Measurements from ENCODE around the gene MPG.

Gene MPG

GRCh38 chr16:66309-67182 is 11.5 kb upstream of the MPG start:
- no peak for DNase-seq (ENCODE audit: low read depth in 4 of 4, low spot score in 1 of 4)

GRCh38 chr16:67183-67791 is 10.7 kb upstream of the MPG start:
- DNase-seq (ENCODE audit: low read depth in 4 of 4, low spot score in 1 of 4): no peak

GRCh38 chr16:67884-68789 is 9.9 kb upstream of the MPG start:
- DNase-seq (ENCODE audit: low read depth in 4 of 4, low spot score in 1 of 4): no peak

GRCh38 chr16:69181-69580 is 8.8 kb upstream of the MPG start:
- DNase-seq (ENCODE audit: low read depth in 4 of 4, low spot score in 1 of 4): no peak

- no peak for DNase-seq (ENCODE audit: low read depth in 4 of 4, low spot score in 1 of 4)
These were observed 6.8 kb upstream of the MPG start for GRCh38 chr16:71210-71539.

GRCh38 chr16:71540-72401 is 6.3 kb upstream of the MPG start:
- DNase-seq (ENCODE audit: low read depth in 4 of 4, low spot score in 1 of 4): no peak

GRCh38 chr16:72561-73548 is 5.2 kb upstream of the MPG start, which contains the start of gene RHBDF1:
Gene RHBDF1, minus strand, starts transcription at chr16:72631. Its CDS starts 7,616 bp downstream, at chr16:65015.
- no peak for DNase-seq (ENCODE audit: low read depth in 4 of 4, low spot score in 1 of 4)

- DNase-seq (ENCODE audit: low read depth in 4 of 4, low spot score in 1 of 4): no peak
These were observed 3.8 kb upstream of the MPG start for GRCh38 chr16:74051-74746.

- no peak for DNase-seq (ENCODE audit: low read depth in 4 of 4, low spot score in 1 of 4)
These were observed 3.2 kb upstream of the MPG start for GRCh38 chr16:74747-75334.

- no peak for DNase-seq (ENCODE audit: low read depth in 4 of 4, low spot score in 1 of 4)
These were observed 2.2 kb upstream of the MPG start for GRCh38 chr16:75580-76501.

- no peak for DNase-seq (ENCODE audit: low read depth in 4 of 4, low spot score in 1 of 4)
These were observed 1.3 kb upstream of the MPG start for GRCh38 chr16:76535-77272.

GRCh38 chr16:77273-77806 is 685 bp upstream of the MPG start:
- DNase-seq (ENCODE audit: low read depth in 4 of 4, low spot score in 1 of 4): peak in 1 of 4 experiments; percentile 31

- DNase-seq (ENCODE audit: low read depth in 4 of 4, low spot score in 1 of 4): no peak
These were observed 572 bp downstream of the MPG start for GRCh38 chr16:78444-79150.

- no peak for DNase-seq (ENCODE audit: low read depth in 4 of 4, low spot score in 1 of 4)
These were observed 1.4 kb downstream of the MPG start for GRCh38 chr16:79151-80054.

GRCh38 chr16:83060-83603 is 5.1 kb downstream of the MPG start:
- no peak for DNase-seq (ENCODE audit: low read depth in 4 of 4, low spot score in 1 of 4)
